GM18858 (cell line): ENCODE results near the gene SEPTIN1.
A peak's percentile ranks its signal among the peaks of the same experiment; 100 is the strongest.
"Not testable (repeated sequence)": the region's sequence is repeated elsewhere in the genome, so short reads cannot be mapped to it uniquely, and the experiment has no call there.

Experiments used
- ATAC-seq: cut with Tn5 transposase; IDR thresholded peaks from one replicate; pipeline ENCODE4 v1.9.1; 2021; ENCODE audit not compliant: unreplicated experiment

Gene SEPTIN1

DNA sequence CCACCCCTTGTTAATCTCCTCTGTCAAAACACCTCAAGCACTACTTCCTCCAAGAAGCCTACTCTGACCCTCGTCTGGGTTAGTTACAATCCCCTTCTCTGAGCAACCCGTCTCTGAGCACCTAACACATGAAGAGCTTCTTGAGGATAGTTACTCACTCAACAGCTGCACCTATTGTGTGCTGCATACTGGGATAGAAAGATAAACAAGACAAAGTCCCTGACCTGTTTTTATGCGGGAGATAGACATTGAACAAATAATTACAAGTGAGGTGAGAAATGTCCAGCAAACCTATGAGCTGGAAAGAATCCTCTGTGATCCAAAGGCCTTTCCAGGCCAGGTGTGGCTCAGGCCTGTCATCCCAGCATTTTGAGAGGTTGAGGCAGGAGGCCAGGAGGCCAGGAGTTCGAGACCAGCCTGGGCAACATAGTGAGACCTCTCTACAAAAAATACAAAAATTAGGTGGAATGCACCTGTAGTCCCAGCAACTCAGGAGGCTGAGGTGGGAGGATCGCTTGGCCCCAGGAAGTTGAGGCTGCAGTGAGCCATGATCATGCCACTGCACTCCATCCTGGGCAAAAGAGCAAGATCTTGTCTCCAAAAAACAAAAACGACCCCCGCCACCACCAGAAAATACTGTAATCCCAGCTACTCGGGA lies 19.5 kb upstream of the SEPTIN1 start:
- ATAC-seq = no peak

- ATAC-seq = no peak
Observed at GRCh38 chr16:30399435-30400186, 17.2 kb upstream of the SEPTIN1 start.

DNA sequence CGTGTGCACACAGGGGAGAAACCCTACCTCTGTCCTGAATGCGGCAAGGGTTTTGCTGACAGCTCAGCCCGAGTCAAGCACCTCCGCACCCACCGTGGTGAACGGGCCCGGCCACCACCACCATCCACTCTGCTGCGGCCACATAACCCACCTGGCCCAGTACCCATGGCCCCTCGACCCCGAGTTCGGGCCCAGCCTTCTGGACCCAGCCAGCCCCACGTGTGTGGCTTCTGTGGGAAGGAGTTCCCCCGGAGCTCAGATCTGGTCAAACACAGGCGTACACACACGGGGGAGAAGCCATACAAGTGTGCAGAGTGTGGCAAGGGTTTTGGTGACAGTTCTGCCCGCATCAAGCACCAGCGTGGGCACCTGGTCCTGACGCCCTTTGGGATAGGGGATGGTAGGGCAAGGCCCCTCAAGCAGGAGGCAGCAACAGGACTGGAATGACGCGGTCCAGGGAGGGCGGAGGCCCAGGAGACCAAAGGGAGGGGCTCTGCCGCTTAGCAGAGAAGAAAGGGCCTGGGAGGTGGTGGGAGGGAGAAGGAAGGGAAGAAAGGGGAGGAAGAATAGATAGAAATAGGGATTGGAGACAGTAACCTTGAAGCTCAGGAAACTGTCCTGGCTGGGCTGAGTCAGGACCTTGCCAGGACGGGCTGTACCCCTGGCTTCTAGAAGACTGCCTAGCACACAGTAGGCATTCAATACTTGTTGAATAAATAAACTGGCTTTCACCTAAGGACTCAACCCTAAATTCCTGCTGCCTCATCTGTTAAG lies 16.5 kb upstream of the SEPTIN1 start:
- no peak for ATAC-seq

DNA sequence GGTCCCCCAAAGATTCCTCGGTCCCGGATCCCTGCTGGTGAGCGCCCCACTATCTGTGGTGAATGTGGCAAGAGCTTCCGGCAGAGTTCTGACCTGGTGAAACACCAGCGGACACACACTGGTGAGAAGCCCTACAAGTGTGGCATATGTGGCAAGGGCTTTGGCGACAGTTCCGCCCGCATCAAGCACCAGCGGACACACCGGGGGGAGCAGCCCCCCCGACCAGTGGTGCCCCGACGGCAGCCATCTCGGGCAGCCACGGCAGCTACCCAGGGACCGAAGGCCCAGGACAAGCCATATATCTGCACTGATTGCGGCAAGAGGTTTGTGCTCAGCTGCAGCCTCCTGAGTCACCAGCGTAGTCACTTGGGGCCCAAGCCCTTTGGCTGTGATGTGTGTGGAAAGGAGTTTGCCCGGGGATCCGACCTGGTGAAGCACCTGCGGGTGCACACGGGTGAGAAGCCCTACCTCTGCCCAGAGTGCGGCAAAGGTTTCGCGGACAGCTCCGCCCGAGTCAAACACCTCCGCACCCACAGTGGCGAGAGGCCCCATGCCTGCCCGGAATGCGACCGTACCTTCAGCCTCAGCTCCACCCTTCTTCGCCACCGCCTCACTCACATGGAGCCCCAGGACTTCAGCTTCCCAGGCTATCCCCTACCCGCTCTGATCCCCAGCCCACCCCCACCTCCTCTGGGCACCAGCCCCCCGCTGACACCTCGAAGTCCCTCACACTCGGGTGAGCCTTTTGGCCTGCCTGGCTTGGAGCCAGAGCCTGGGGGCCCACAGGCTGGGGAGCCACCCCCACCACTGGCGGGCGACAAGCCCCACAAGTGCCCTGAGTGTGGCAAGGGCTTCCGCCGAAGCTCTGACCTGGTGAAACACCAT lies 15.7 kb upstream of the SEPTIN1 start:
- ATAC-seq = no peak

DNA sequence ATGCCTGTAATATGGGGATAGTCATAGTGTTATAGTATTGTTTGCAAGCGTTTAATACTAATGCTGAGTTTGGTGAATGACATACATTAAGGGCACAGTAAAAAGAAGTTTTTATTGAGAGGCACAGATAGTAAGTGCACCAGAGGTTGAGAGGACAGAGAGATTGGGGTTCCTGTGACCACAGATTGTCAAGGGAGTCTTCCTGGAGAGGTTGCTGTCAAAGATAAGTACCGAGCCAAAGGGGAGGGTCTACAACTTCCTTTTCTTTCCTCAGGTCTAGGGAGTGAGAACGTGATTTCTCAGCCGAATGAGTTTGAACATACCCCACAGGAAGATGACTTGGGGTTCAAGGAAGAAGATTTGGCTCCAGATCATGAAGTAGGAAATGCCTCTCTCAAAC lies 14.7 kb upstream of the SEPTIN1 start:
- ATAC-seq = no peak

GRCh38 chr16:30396627-30397026 lies 14.3 kb upstream of the SEPTIN1 start:
- ATAC-seq = not testable (repeated sequence)

DNA sequence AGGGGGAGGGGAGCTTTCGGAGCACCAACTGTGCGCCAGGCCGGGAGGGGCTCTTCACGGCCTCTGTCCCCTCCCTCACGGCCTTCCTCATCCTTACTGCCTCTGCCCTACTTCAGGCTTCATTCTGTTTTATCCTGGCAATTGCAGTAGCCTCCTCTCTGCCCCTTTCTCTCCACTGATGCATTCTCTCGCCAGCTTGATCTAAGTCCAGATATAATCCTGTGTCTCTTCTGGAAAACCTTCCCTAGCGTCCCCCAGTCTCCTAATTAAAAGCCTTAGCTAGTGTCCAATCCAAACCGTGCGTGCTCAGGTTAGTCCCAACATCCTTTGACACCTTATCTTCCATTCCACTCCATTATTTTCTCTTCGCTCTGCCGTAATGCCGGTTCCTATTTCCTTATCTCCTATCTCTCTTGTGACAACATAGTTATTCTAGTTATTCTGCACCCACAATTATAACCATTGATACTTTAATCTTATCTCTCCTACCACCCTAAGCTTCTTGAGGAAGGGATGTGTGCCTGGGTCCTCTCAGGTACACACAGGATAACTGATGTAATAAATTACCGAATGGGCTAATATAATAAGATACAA lies 13.7 kb upstream of the SEPTIN1 start:
- no peak for ATAC-seq

GRCh38 chr16:30395155-30395991 lies 13.0 kb upstream of the SEPTIN1 start, which contains the start of gene ZNF48:
Gene ZNF48, plus strand, starts transcription at chr16:30395420. Its CDS starts 375 bp downstream, at chr16:30395795.
- ATAC-seq = peak; percentile 60

DNA sequence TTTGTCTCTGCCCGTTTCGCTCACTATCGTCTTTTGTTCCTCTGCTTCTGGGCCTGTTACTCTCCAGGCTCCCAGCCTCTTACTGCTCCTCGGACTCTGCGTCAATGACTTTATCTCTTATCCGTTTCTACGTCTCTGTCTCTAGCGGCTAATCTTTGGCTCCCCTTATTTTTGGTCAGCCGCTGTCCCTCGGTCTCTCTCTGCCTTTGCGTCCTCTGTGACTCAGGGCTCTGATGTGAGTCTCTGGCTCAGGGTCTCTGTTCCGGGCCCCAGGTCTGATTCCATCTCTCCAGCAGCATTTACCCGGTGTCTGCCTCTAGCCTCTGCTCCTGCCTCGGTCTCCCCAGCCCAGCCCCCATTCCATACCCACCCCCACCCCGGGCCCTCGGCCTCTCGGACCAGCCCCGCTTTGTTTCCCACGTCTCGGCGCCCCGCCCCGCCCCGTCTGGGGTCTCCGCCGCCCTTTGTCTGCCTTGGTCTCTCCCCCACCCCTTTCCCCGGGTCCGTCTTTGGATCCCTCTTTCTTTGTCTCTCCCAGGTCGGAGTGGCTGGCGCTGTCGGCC lies 12.3 kb upstream of the SEPTIN1 start:
- no peak for ATAC-seq

- no peak for ATAC-seq
Observed at GRCh38 chr16:30383521-30383920, 1.2 kb upstream of the SEPTIN1 start.

GRCh38 chr16:30381291-30382041 lies 895 bp downstream of the SEPTIN1 start:
- ATAC-seq = no peak

DNA sequence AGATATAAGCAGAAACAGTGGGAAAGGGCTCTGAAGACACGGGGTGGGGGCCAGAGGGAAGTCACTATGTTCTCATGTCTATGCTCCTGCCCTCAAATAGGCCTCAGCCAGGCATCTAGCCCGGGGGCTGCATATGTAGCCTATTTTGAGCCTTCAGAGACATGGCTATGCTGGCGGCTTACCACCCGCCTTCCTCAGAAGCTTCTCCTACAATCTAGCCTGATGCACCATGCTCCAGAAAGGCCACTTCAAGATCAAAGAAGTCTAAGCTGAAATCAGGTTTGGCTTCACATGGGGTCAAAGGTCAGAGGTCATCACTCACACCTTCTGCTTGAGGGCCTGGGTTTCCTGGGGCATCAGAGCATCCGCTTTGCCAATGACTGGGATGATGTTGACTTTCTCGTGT lies 1.6 kb downstream of the SEPTIN1 start:
- ATAC-seq = no peak

DNA sequence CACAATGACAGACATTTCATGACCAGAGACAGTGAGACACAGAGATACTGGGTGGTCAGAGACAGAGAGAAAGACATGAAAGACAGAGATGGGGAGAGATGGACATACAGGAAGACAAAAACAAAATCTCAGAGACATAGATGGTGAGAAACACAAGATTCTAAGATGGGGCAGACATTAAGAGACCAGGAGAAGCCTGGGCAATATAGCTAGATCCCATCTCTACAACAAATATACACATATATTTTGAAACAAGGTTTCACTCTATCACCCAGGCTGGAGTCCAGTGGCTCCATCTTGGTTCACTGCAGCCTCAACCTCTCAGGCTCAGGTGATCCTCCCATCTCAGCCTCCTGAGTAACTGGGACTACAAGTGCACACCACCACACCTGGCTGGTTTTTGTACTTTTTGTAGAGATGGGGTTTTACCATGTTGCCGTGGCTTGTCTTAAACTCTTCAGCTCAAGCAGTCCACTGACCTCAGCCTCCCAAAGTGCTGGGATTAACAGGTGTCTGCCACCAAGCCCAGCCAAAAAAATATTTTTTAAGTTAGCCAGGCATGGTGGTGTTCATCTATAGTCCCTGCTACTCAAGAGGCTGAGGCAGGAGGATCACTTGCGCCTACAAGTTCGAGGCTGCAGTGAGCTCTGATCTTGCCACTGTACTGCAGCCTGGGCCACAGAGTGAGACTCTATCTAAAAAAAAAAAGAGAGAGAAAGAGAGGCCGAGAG lies 2.1 kb downstream of the SEPTIN1 start:
- ATAC-seq = no peak

GRCh38 chr16:30379158-30379783 lies 3.1 kb downstream of the SEPTIN1 start:
- ATAC-seq = no peak

DNA sequence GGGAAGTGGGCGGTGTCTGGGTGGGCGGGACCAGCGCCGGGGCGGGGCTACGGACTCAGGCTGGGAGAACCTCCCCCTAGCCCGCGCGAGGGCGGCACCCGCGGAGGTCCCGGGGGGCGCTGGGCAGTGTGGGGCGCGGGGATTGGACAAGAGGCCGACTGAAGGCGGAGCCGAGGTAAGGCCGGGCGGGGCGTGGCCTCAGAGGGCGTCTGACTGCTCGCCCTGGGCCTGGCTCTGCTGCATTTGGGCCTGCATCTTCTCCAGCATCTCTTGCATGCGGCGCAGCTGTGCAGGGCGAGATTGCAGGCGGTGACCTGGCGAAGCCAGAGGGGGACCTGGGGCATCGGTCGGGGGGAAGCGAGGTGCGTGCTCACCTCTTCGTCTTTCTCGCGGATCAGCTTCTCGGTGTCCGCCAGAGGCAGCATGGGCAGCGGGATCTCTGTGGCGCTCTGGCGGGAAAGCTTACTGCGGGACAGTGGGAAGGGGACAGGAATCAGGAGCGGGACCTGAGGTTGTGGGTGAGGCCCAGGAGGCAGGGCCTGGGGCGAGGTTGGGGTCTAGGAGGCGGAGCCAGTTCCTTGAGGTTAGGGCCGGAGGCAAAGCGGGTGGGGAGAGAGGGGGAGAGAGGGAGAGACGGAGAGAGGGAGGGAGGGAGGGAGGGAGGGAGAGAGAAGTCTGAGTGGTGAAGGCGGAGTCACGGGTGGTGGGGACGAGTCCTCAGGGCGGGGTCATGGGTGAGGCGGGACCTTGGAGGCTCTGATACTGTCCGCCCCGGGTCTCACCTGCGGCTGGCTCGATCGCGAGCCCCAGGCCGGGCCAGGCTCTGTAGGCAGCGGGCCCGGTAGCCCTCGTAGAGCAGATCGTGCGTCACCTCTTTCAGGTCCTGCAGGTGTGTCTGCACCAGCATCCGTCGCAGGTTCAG lies 3.9 kb downstream of the SEPTIN1 start:
- ATAC-seq = peak; percentile 72

DNA sequence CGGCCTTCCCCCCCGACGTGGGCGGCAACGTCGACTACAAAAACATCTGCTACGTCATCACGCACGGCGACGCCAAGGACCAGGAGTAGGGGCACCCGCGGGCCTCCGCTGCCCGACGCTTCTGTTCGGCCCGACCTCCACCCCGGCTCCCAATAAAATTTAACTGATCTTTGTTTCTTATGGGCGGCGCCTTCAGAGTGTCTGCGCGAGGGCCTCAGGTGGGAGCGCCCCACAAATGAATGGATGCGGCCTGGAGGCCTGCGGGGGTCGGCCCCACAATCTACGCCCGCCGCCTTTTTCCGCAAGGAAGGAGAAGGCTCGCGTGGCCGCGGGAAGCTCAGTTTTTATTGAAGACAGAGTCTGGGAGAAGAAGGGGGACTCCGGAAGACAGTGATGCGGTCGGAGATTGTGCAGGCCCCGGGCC lies 4.5 kb downstream of the SEPTIN1 start:
- peak; percentile 22 for ATAC-seq
